ENCODE results near the gene PARD3B. TPM values are rescaled to one million over a fixed set of nuclear protein-coding genes. Genes with fewer than 3 reads are reported as not detected.

The PARD3B gene
- total RNA-seq, 1 experiment from 2014 or later: 2.0 TPM

GRCh38 chr2:205188239-205189138, 643.2 kb downstream of the PARD3B start:
- H3K27me3 ChIP-seq (ENCODE audit: insufficient read depth, low read length): no peaks in the 10 kb centered on the region
- no peak for DNase-seq (ENCODE audit: low read depth, low spot score)
- no peak overlapping the region for H3K27ac ChIP-seq (ENCODE audit: low read depth, low read length)
- H3K79me2 ChIP-seq (ENCODE audit: insufficient read depth, low read length): no peaks in the 10 kb centered on the region
- ChIA-PET POLR2A (no interaction called here), CTCF (no interaction called here), RAD21 (ENCODE audit: low non-redundant PET in 1 of 2, low total read pairs in 2 of 2, uncharacterized antibody in 2 of 2, unreplicated experiment in 2 of 2) (no interaction called here)
- no TSS peak for BruUV-seq (replicated peaks)
- H3K4me2 ChIP-seq (ENCODE audit: low read length): no peak overlapping the region
- H3K4me3 ChIP-seq (replicated peaks in 1 of 2; ENCODE audit: low read depth in 1 of 2, low read length in 2 of 2): no peak overlapping the region
- intact Hi-C loops (cut with micrococcal nuclease): no loop called here
- TF ChIP-seq RAD21 (IDR thresholded peaks at IDR 0.05; ENCODE audit: low read depth) (no peak), SRF (IDR thresholded peaks at IDR 0.05; ENCODE audit: low read depth) (no peak), POLR2A (IDR thresholded peaks at IDR 0.05; ENCODE audit: borderline replicate concordance, extremely low read depth, insufficient read depth, insufficient read length) (no peak), EZH2 (IDR thresholded peaks at IDR 0.05) (no peak), FOSL1 (IDR thresholded peaks at IDR 0.05; ENCODE audit: low read depth) (no peak), POLR2AphosphoS5 (IDR thresholded peaks at IDR 0.05; ENCODE audit: low read depth, low read length) (no peak), ZFX (IDR thresholded peaks at IDR 0.05) (no peak), ATF3 (IDR thresholded peaks at IDR 0.05) (no peak), ZNF274 (IDR thresholded peaks at IDR 0.05; ENCODE audit: low read depth, low read length) (no peak), JUND (IDR thresholded peaks at IDR 0.05) (no peak), EZH2phosphoT487 (IDR thresholded peaks at IDR 0.05; ENCODE audit: borderline replicate concordance) (no peak), CEBPB (IDR thresholded peaks at IDR 0.05; ENCODE audit: low read depth) (no peak), SP1 (IDR thresholded peaks at IDR 0.05; ENCODE audit: low read depth) (no peak), ELF1 (IDR thresholded peaks at IDR 0.05; ENCODE audit: borderline replicate concordance, low read depth) (no peak), TCF7L2 (IDR thresholded peaks at IDR 0.05; ENCODE audit: borderline replicate concordance, extremely low read depth, insufficient read depth, insufficient read length) (no peak)
- TF ChIP-seq, protein P1, sequence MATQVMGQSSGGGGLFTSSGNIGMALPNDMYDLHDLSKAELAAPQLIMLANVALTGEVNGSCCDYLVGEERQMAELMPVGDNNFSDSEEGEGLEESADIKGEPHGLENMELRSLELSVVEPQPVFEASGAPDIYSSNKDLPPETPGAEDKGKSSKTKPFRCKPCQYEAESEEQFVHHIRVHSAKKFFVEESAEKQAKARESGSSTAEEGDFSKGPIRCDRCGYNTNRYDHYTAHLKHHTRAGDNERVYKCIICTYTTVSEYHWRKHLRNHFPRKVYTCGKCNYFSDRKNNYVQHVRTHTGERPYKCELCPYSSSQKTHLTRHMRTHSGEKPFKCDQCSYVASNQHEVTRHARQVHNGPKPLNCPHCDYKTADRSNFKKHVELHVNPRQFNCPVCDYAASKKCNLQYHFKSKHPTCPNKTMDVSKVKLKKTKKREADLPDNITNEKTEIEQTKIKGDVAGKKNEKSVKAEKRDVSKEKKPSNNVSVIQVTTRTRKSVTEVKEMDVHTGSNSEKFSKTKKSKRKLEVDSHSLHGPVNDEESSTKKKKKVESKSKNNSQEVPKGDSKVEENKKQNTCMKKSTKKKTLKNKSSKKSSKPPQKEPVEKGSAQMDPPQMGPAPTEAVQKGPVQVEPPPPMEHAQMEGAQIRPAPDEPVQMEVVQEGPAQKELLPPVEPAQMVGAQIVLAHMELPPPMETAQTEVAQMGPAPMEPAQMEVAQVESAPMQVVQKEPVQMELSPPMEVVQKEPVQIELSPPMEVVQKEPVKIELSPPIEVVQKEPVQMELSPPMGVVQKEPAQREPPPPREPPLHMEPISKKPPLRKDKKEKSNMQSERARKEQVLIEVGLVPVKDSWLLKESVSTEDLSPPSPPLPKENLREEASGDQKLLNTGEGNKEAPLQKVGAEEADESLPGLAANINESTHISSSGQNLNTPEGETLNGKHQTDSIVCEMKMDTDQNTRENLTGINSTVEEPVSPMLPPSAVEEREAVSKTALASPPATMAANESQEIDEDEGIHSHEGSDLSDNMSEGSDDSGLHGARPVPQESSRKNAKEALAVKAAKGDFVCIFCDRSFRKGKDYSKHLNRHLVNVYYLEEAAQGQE (IDR thresholded peaks at IDR 0.05; ENCODE audit: low read depth): no peak
- TF ChIP-seq, protein P2, sequence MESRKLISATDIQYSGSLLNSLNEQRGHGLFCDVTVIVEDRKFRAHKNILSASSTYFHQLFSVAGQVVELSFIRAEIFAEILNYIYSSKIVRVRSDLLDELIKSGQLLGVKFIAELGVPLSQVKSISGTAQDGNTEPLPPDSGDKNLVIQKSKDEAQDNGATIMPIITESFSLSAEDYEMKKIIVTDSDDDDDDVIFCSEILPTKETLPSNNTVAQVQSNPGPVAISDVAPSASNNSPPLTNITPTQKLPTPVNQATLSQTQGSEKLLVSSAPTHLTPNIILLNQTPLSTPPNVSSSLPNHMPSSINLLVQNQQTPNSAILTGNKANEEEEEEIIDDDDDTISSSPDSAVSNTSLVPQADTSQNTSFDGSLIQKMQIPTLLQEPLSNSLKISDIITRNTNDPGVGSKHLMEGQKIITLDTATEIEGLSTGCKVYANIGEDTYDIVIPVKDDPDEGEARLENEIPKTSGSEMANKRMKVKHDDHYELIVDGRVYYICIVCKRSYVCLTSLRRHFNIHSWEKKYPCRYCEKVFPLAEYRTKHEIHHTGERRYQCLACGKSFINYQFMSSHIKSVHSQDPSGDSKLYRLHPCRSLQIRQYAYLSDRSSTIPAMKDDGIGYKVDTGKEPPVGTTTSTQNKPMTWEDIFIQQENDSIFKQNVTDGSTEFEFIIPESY (IDR thresholded peaks at IDR 0.05; ENCODE audit: extremely low read depth, insufficient replicate concordance, low read length): no peak
- no peak overlapping the region for H3K9ac ChIP-seq (ENCODE audit: low read length)
- no peaks in the 10 kb centered on the region for H3K9me3 ChIP-seq (ENCODE audit: control insufficient read depth in 1 of 2, insufficient read depth in 1 of 2, low read depth in 1 of 2, low read length in 2 of 2)
- H3K36me3 ChIP-seq (ENCODE audit: control insufficient read depth in 1 of 2, insufficient read depth in 2 of 2, low read length in 2 of 2): no peaks in the 10 kb centered on the region
- H3K9me2 ChIP-seq (ENCODE audit: insufficient read depth): no peaks in the 10 kb centered on the region
- no peaks in the 10 kb centered on the region for H3K4me1 ChIP-seq (ENCODE audit: control insufficient read depth in 1 of 2, insufficient read depth in 2 of 2, low read length in 2 of 2)
- no peaks in the 10 kb centered on the region for H4K20me1 ChIP-seq (ENCODE audit: insufficient read depth)
- H2AFZ ChIP-seq (ENCODE audit: low read depth, low read length, poor library complexity, severe bottlenecking): no peak overlapping the region
- ATAC-seq: no peak
